A549 (cell line): ENCODE results near the gene SYNGR2.

Experiments
- CTCF ChIP-seq: fragments of >200 bp; sonication (Bioruptor Twin); formaldehyde crosslinking; IDR thresholded peaks from 3 replicates; pipeline ENCODE4 v1.5.1; 2016
- MAX ChIP-seq: IDR thresholded peaks from 2 replicates; pipeline ENCODE4 v1.6.1; 2012
- TP53 ChIP-seq: fragments of 250-450 bp; sonication (Bioruptor Pico); IDR thresholded peaks from 2 replicates; pipeline ENCODE4 v1.5.0; 2021; ENCODE audit warnings: mild to moderate bottlenecking, moderate library complexity

GRCh38 chr17:78143214-78144146, 24.9 kb upstream of the SYNGR2 start:
- TF ChIP-seq CTCF (no peak), TP53 (CRISPR knock-in tag) (no peak), MAX (no peak)
